Spinal cord (tissue), 10 donors: ENCODE measurements around the gene TAF9B. TPM values are rescaled to one million over a fixed set of nuclear protein-coding genes. Genes with fewer than 3 reads are reported as not detected.
"Not testable (repeated sequence)": the region's sequence is repeated elsewhere in the genome, so short reads cannot be mapped to it uniquely, and the experiment has no call there.

Experiments
- DNase-seq, 6 donors: peaks; one replicate each; pipeline versions ENCODE4 v3.0.0 to v3.0.0-alpha.2; 2013 to 2015; ENCODE audit warnings: low spot score in 6 of 6, low read depth in 4 of 6
- H3K27ac ChIP-seq: one replicate; pipeline ENCODE4 v1.5.1; 2013; ENCODE audit warnings: low read depth, low read length, control low read depth
- H3K27me3 ChIP-seq: one replicate; pipeline ENCODE4 v1.6.1; 2013; ENCODE audit warnings: low read length; ENCODE audit not compliant: control insufficient read depth, insufficient read depth
- H3K36me3 ChIP-seq: one replicate; pipeline ENCODE4 v1.6.1; 2013; ENCODE audit warnings: low read length; ENCODE audit not compliant: control insufficient read depth, insufficient read depth
- H3K4me1 ChIP-seq: one replicate; pipeline ENCODE4 v1.6.1; 2013; ENCODE audit warnings: low read length; ENCODE audit not compliant: control insufficient read depth, insufficient read depth
- H3K4me3 ChIP-seq: one replicate; pipeline ENCODE4 v1.5.1; 2013; ENCODE audit warnings: low read depth, low read length, control low read depth
- H3K9me3 ChIP-seq: one replicate; pipeline ENCODE4 v1.6.1; 2013; ENCODE audit warnings: low read length; ENCODE audit not compliant: control insufficient read depth, insufficient read depth
- WGBS: methylation state at CpG from one replicate; pipeline ENCODE4 v1.1.5; 2013; ENCODE audit warnings: missing lambda C conversion rate; ENCODE audit not compliant: insufficient coverage; 5-methylcytosine and 5-hydroxymethylcytosine counted together
- polyA plus RNA-seq, 2 donors: library from polyadenylated mRNA; unstranded; fragments of 120-200 nt; gene quantifications; one replicate each; pipeline ENCODE4 v1.2.1, GENCODE V29; 2013; ENCODE audit not compliant: insufficient read length in 2 of 2
- total RNA-seq, 2 donors: library from RNA; depleted of rRNA in 1 of 2; stranded (reverse); fragments of 120-200 nt in 1 of 2; fragments of >200 nt in 1 of 2; gene quantifications; one replicate each; pipeline versions ENCODE4 v1.2.3 to v1.2.4, GENCODE V29; 2013 to 2014
- donor health status: healthy.

TAF9B gene
- total and polyA plus RNA-seq, 4 donors, result 30.3 to 55.7 (median 43.5) TPM

GRCh38 chrX:78147002-78147540, 7.6 kb upstream of the TAF9B start:
- not testable (repeated sequence) for H3K36me3 ChIP-seq, H3K9me3 ChIP-seq, H3K4me3 ChIP-seq, H3K27me3 ChIP-seq, H3K27ac ChIP-seq, H3K4me1 ChIP-seq, DNase-seq
- 69% methylated on average over 2 of the region's 5 CpGs for WGBS

- Histone ChIP-seq H3K27ac (no peak overlapping the region), H3K27me3 (no peaks in the 10 kb centered on the region), H3K4me3 (no peak overlapping the region), H3K36me3 (no peaks in the 10 kb centered on the region), H3K4me1 (peaks cover 5% of the 10 kb centered on the region), H3K9me3 (no peaks in the 10 kb centered on the region)
- 83% methylated on average over 9 of the region's 9 CpGs for WGBS
- DNase-seq, result no peak
Measured at GRCh38 chrX:78140206-78140605, 756 bp upstream of the TAF9B start.

GRCh38 chrX:78133238-78133960, 6.1 kb downstream of the TAF9B start:
- peaks cover 3% of the 10 kb centered on the region for H3K36me3 ChIP-seq
- H3K4me3 ChIP-seq, result no peak overlapping the region
- peaks cover 4% of the 10 kb centered on the region for H3K4me1 ChIP-seq
- no peaks in the 10 kb centered on the region for H3K27me3 ChIP-seq
- no peaks in the 10 kb centered on the region for H3K9me3 ChIP-seq
- no peak for DNase-seq
- H3K27ac ChIP-seq, result no peak overlapping the region
- WGBS, result 40% methylated on average over 1 of the region's 4 CpGs

DNA sequence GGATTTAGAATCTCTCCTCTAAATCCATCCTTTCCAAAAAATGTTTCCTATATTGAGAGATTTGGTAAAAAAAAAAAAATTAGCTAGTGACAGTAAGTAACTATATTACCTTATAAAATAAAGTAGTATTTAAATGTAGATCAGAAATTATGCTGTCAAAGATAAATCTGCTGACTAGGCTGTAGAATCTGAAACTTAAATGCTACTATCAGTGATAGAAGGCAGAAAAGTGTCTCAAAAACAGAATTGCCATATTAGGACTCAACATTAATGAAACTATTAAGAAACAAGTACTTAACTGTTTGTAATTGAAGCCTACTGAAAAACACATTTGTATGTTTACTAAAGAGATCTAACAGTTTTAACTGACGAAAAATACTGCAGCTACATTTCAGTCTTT, 8.3 kb downstream of the TAF9B start:
- no peak for DNase-seq
- H3K9me3 ChIP-seq, result no peaks in the 10 kb centered on the region
- no CpG with 5 or more reads among the region's 1 CpG for WGBS
- H3K27ac ChIP-seq, result no peak overlapping the region
- H3K27me3 ChIP-seq, result no peaks in the 10 kb centered on the region
- no peak overlapping the region for H3K4me3 ChIP-seq
- H3K4me1 ChIP-seq, result no peaks in the 10 kb centered on the region
- H3K36me3 ChIP-seq, result peaks cover 3% of the 10 kb centered on the region

DNA sequence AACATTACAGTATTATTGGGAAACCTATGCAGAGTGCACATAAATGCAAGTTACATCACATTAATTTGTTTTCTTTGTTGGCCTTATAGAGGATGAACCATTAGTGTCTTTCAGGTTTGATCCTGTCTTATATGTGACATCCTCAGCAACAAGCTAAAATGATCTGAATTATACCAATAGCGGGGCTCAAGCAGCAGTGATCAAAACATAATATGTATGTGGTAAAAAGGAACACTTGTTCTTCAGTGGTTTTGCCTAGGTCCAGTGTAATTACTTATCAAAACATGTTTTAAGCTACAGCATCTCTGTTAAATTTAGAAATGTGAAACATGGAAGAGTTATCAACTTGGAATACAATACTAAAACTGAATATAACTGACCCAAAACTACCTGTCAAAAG, 9.1 kb downstream of the TAF9B start:
- Histone ChIP-seq H3K36me3 (peaks cover 3% of the 10 kb centered on the region), H3K4me1 (no peaks in the 10 kb centered on the region), H3K27ac (no peak overlapping the region), H3K4me3 (no peak overlapping the region), H3K27me3 (no peaks in the 10 kb centered on the region), H3K9me3 (no peaks in the 10 kb centered on the region)
- WGBS, result no CpG with 5 or more reads among the region's 1 CpG
- no peak for DNase-seq

DNA sequence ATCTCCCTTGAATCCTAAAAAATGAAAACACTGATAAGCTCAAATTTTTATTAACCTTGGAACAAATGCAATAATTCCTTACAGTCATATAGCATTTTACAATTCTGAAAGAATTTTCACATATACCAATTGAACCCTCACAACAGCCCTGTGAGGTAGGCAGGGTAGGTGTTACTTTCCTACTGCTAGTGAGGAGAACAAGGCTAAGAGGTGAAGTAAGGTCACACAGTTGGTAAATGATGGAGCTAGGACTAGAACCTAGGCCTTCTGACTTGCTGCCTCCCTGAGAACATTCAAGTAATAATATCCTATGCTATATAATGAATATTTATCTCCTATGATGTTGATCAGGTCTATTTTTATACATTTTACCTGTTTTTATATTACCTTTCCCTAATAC, 9.7 kb downstream of the TAF9B start:
- no peak overlapping the region for H3K4me3 ChIP-seq
- no peaks in the 10 kb centered on the region for H3K4me1 ChIP-seq
- H3K9me3 ChIP-seq, result no peaks in the 10 kb centered on the region
- peaks cover 3% of the 10 kb centered on the region for H3K36me3 ChIP-seq
- no peaks in the 10 kb centered on the region for H3K27me3 ChIP-seq
- H3K27ac ChIP-seq, result no peak overlapping the region
- DNase-seq, result no peak

GRCh38 chrX:78125781-78126180, 13.7 kb downstream of the TAF9B start:
- not testable (repeated sequence) for H3K9me3 ChIP-seq, H3K27ac ChIP-seq, H3K36me3 ChIP-seq, H3K4me3 ChIP-seq, H3K27me3 ChIP-seq, DNase-seq, H3K4me1 ChIP-seq

DNA sequence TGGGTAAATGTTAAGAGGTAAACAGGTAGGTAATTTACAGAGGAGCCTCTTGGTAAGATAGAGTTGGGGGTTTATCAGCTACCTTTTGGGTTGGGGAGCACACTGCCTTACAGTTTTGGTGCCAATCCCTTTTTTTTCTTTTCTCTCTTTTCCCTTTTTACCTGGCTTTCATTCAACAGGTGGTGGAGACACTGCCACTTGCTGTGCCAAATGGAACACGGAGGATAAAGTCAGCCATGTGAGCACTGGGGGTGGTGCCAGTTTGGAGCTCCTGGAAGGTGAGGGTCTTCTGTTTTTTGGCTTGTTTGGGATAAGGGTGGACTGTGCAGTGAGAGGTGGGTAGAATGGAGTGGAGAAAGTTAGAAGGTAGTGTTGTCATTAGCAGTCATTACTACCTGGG, 14.3 kb downstream of the TAF9B start:
- no peak overlapping the region for H3K27ac ChIP-seq
- no peaks in the 10 kb centered on the region for H3K36me3 ChIP-seq
- H3K27me3 ChIP-seq, result no peaks in the 10 kb centered on the region
- no peaks in the 10 kb centered on the region for H3K9me3 ChIP-seq
- no peak overlapping the region for H3K4me3 ChIP-seq
- no peaks in the 10 kb centered on the region for H3K4me1 ChIP-seq
- no peak for DNase-seq
- WGBS, result 80% methylated on average over 1 of the region's 1 CpG

GRCh38 chrX:78124307-78124706, 15.1 kb downstream of the TAF9B start:
- Histone ChIP-seq H3K4me1 (no peaks in the 10 kb centered on the region), H3K27ac (no peak overlapping the region), H3K9me3 (no peaks in the 10 kb centered on the region), H3K36me3 (no peaks in the 10 kb centered on the region), H3K4me3 (no peak overlapping the region), H3K27me3 (no peaks in the 10 kb centered on the region)
- peak in 1 of 6 donors; percentile 11 for DNase-seq
- no CpG with 5 or more reads among the region's 2 CpGs for WGBS

- Histone ChIP-seq H3K4me1 (no peaks in the 10 kb centered on the region), H3K9me3 (no peaks in the 10 kb centered on the region), H3K36me3 (peaks cover 6% of the 10 kb centered on the region), H3K27ac (no peak overlapping the region), H3K4me3 (no peak overlapping the region), H3K27me3 (no peaks in the 10 kb centered on the region)
- no peak for DNase-seq
Measured at GRCh38 chrX:78123190-78123589, 16.3 kb downstream of the TAF9B start.
